ENCODE measurements around the gene CIB4. TPM values are rescaled to one million over a fixed set of nuclear protein-coding genes. Genes with fewer than 3 reads are reported as not detected.

The CIB4 gene
- total and polyA plus RNA-seq, 2 of the 13 experiments (the other 11 are each of a cell fraction or from before 2014, with no cell fraction given) = not detected

DNA sequence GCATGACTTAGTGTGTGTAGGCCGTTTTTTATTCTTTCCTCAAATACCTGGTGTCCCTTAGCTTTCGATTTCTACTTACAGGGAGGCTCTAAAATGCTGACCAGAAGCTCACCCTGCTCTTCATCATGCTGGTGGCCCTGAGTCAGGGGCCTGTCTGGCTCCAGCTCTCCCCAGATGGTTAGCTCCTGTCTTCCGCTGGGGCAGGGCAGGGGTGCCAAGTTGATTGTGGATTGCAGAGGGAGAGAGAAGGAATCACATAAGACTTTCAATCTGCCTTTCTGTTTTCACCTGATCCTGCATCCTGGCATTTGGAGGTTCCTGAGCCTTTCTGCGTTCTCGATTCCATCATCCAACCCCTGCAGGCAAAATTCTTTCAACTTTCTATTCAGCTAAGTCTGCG, 4.2 kb downstream of the CIB4 start:
- FAIRE-seq = no peak
- DNase-seq (ENCODE audit: low spot score) = no peak
- in situ Hi-C loops (cut with HindIII; ENCODE audit: extremely low pct_ligation_motif_present, low pct_unique_long_range_greater_than_20kb) (no loop called here), intact Hi-C loops (cut with micrococcal nuclease; ENCODE audit: unreplicated experiment) (loop anchor here (10.0 kb wide), 1 partner anchor 88 kb away; no protein-coding TSS in a partner anchor)
- no peak overlapping the region for H3K27ac ChIP-seq (ENCODE audit: extremely low read length, insufficient read depth, low read length)
- 36% methylated on average over 6 of the region's 6 CpGs for WGBS (ENCODE audit: low lambda C conversion rate)
- H3K27me3 ChIP-seq (ENCODE audit: control insufficient read depth in 1 of 2, insufficient read depth in 2 of 2, low read length in 2 of 2) = peaks cover 2 to 54% of the 10 kb centered on the region in 2 experiments; a peak in 4 of 5 replicates
- H3K4me2 ChIP-seq (ENCODE audit: low read depth, low read length) = no peak overlapping the region
- ChIA-PET CTCF (ENCODE audit: low intra/inter-chr PET ratio, low total read pairs) (no interaction called here), POLR2A (no interaction called here)
- no peaks in the 10 kb centered on the region for H3K4me1 ChIP-seq (ENCODE audit: insufficient read depth, low read length)
- BruUV-seq (replicated peaks) = no TSS peak
- no peaks in the 10 kb centered on the region for H3K36me3 ChIP-seq (replicated peaks in 1 of 2; ENCODE audit: control insufficient read depth in 1 of 2, insufficient read depth in 2 of 2, low read length in 2 of 2)
- no peaks in the 10 kb centered on the region for H3K9me3 ChIP-seq (ENCODE audit: low read length)
- no peak for TF ChIP-seq ZNF354B (CRISPR knock-in tag; IDR thresholded peaks at IDR 0.05)
- no peak for TF ChIP-seq ARNT2 (CRISPR knock-in tag; IDR thresholded peaks at IDR 0.05; ENCODE audit: low read depth)
- TF ChIP-seq PRMT3 (CRISPR knock-in tag; IDR thresholded peaks at IDR 0.05; ENCODE audit: borderline replicate concordance, low read depth) = no peak
- no peak for TF ChIP-seq ZSCAN30 (CRISPR knock-in tag; IDR thresholded peaks at IDR 0.05)
- TF ChIP-seq, protein P1, sequence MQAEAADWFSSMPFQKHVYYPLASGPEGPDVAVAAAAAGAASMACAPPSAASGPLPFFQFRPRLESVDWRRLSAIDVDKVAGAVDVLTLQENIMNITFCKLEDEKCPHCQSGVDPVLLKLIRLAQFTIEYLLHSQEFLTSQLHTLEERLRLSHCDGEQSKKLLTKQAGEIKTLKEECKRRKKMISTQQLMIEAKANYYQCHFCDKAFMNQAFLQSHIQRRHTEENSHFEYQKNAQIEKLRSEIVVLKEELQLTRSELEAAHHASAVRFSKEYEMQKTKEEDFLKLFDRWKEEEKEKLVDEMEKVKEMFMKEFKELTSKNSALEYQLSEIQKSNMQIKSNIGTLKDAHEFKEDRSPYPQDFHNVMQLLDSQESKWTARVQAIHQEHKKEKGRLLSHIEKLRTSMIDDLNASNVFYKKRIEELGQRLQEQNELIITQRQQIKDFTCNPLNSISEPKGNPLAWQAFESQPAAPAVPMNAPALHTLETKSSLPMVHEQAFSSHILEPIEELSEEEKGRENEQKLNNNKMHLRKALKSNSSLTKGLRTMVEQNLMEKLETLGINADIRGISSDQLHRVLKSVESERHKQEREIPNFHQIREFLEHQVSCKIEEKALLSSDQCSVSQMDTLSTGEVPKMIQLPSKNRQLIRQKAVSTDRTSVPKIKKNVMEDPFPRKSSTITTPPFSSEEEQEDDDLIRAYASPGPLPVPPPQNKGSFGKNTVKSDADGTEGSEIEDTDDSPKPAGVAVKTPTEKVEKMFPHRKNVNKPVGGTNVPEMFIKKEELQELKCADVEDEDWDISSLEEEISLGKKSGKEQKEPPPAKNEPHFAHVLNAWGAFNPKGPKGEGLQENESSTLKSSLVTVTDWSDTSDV (CRISPR knock-in tag; IDR thresholded peaks at IDR 0.05) = no peak
- TF ChIP-seq ZNF891 (CRISPR knock-in tag; IDR thresholded peaks at IDR 0.05) = no peak
- TF ChIP-seq, protein P2, sequence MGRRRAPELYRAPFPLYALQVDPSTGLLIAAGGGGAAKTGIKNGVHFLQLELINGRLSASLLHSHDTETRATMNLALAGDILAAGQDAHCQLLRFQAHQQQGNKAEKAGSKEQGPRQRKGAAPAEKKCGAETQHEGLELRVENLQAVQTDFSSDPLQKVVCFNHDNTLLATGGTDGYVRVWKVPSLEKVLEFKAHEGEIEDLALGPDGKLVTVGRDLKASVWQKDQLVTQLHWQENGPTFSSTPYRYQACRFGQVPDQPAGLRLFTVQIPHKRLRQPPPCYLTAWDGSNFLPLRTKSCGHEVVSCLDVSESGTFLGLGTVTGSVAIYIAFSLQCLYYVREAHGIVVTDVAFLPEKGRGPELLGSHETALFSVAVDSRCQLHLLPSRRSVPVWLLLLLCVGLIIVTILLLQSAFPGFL (CRISPR knock-in tag; IDR thresholded peaks at IDR 0.05) = no peak
- TF ChIP-seq JDP2 (CRISPR knock-in tag; IDR thresholded peaks at IDR 0.05; ENCODE audit: borderline replicate concordance) = no peak
- H3K79me2 ChIP-seq (ENCODE audit: insufficient read depth, low read length) = no peaks in the 10 kb centered on the region
- no peak overlapping the region for H3K9ac ChIP-seq (ENCODE audit: insufficient read depth, low read depth, low read length)
- no peaks in the 10 kb centered on the region; the same call in 1 of the 2 replicates for H4K20me1 ChIP-seq (ENCODE audit: insufficient read depth, low read length)
- ATAC-seq = no peak
- H2AFZ ChIP-seq (ENCODE audit: low read length) = no peak overlapping the region
- H3K4me3 ChIP-seq (replicated peaks in 1 of 3; ENCODE audit: insufficient read depth in 1 of 3, low read depth in 2 of 3, low read length in 3 of 3) = no peak overlapping the region

Measured in HepG2 (cell line).